Stimulated activated CD8-positive, alpha-beta memory T cell treated with anti-CD3 and anti-CD28 coated beads, Interleukin-2, amount 100 ng/mL, for 1 hour (primary cell): Measurements from ENCODE around the gene CCDC43.

Source experiments
- DNase-seq, 2 donors: peaks; one replicate each; pipeline ENCODE4 v3.0.0-alpha.2; 2020; ENCODE audit warnings: low read depth in 2 of 2

CCDC43 gene

DNA sequence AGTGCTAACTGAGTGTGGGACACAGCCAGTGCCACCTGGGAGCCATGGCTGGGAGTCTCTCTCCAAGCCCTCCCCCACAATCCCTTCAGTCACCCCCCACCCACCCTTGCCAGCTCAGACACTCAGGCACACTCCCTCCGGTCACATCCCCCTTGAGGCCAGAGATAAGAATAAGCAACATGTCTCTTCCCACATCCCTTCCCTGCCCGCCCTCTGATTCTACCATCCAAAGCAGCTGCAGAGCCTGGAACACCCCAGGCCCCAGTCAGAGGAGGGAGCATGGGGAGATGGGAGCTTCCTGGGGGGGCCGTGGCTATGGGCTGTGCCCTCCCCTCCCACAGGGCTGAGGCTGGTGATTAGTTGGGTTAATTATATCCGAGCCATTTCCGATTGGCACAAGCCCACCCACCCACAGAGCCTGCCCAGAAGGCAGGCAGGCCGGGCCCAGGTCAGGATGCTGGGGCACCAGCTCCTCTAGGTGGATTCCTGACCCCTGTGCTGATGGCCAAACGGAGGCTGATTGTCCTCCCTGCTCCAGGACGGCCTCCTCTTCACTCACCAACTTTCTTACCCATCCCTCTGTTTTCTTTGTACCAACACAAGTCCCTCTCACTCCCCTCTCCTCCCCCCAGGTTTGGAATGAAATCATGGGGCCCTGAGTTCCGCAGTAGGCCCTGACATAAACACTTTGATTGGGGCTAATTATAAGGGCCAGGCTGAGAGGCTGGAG is 61.9 kb downstream of the CCDC43 start:
- DNase-seq: no peak
